ENCODE data around the gene KRTAP1-3. TPM values are rescaled to one million over a fixed set of nuclear protein-coding genes. Genes with fewer than 3 reads are reported as not detected.
"Not testable (repeated sequence)": the region's sequence is repeated elsewhere in the genome, so short reads cannot be mapped to it uniquely, and the experiment has no call there.

KRTAP1-3 gene
- polyA plus RNA-seq, 1 donor: not detected

DNA sequence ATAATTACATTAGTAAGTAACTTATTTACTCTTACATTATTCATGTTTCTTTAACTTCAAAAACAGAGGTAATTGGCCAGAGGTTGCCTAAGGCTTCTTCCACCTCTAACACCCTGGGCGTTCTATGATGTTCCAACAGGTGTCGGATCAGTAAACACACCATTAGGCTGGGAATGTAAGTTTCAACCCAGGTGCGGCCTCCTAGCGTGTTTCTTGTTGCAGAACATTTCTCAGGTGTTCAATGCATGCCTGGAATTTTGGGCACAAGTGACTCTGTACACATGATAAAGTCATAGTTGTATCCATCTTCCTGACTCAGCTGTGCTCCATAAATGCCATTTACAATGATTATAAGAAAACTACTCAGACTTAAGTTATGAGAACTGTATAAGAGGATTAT, 19.4 kb upstream of the KRTAP1-3 start:
- no peak overlapping the region for H3K27ac ChIP-seq (ENCODE audit: low read length)
- no peak overlapping the region for H3K4me3 ChIP-seq (ENCODE audit: low read length)
- H3K4me1 ChIP-seq (ENCODE audit: control insufficient read depth, insufficient read depth, low read length): no peaks in the 10 kb centered on the region
- H3K27me3 ChIP-seq (ENCODE audit: control insufficient read depth, insufficient read depth, low read length): peaks cover 7% of the 10 kb centered on the region
- no peaks in the 10 kb centered on the region for H3K36me3 ChIP-seq (ENCODE audit: control insufficient read depth, insufficient read depth, low read length)
- no CpG with 5 or more reads among the region's 4 CpGs for WGBS (ENCODE audit: insufficient coverage, low lambda C conversion rate)
- no peak for DNase-seq
- no peaks in the 10 kb centered on the region for H3K9me3 ChIP-seq (ENCODE audit: control insufficient read depth, low read depth, low read length)

- Histone ChIP-seq H3K4me1 (ENCODE audit: control insufficient read depth, insufficient read depth, low read length) (no peaks in the 10 kb centered on the region), H3K36me3 (ENCODE audit: control insufficient read depth, insufficient read depth, low read length) (no peaks in the 10 kb centered on the region), H3K27ac (ENCODE audit: low read length) (no peak overlapping the region), H3K9me3 (ENCODE audit: control insufficient read depth, low read depth, low read length) (no peaks in the 10 kb centered on the region), H3K4me3 (ENCODE audit: low read length) (no peak overlapping the region), H3K27me3 (ENCODE audit: control insufficient read depth, insufficient read depth, low read length) (peaks cover 14% of the 10 kb centered on the region)
- DNase-seq: no peak
Observed at GRCh38 chr17:41052566-41052965, 17.9 kb upstream of the KRTAP1-3 start.

DNA sequence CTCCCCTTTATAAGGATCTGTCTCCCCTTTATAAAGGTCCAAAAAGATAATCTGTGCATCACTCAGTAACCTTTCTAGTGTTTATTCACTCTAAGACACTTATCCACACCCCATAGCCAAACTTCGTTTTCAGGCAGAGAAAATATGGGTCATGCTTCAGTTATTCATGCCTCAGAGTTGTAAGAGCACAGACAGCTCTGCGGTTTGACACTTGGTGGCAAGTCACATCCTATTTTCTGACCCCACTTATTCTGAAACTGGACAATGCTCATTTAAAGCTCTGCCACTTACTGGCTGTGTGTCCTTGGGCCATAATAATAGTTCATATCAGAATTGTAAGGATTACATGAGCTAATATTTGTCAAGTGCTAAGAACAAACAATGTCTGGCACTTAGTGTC, 14.4 kb upstream of the KRTAP1-3 start:
- WGBS (ENCODE audit: insufficient coverage, low lambda C conversion rate): no CpG with 5 or more reads among the region's 2 CpGs
- Histone ChIP-seq H3K4me1 (ENCODE audit: control insufficient read depth, insufficient read depth, low read length) (no peaks in the 10 kb centered on the region), H3K36me3 (ENCODE audit: control insufficient read depth, insufficient read depth, low read length) (no peaks in the 10 kb centered on the region), H3K4me3 (ENCODE audit: low read length) (no peak overlapping the region), H3K27ac (ENCODE audit: low read length) (no peak overlapping the region), H3K27me3 (ENCODE audit: control insufficient read depth, insufficient read depth, low read length) (peaks cover 23% of the 10 kb centered on the region), H3K9me3 (ENCODE audit: control insufficient read depth, low read depth, low read length) (no peaks in the 10 kb centered on the region)
- DNase-seq: no peak

DNA sequence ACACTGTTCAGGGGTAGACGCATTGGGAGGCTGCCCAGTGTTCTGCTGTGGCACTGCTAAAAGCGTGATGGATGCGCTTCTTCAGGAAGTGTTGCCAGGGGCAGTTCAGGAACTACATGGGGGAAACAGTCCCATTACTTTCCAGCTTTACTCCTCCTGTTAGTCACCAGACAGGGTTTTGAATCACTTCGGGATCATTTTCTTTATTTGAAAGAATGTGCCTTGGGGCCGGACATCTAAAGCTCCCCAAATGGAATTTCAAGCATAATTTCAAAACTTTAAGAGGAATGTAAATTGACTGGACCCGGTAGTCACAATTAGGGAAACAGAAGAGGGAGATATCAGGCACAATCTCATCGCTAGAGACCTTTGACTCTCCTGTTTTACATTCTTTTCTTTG, 13.8 kb upstream of the KRTAP1-3 start:
- H3K4me1 ChIP-seq (ENCODE audit: control insufficient read depth, insufficient read depth, low read length): no peaks in the 10 kb centered on the region
- H3K36me3 ChIP-seq (ENCODE audit: control insufficient read depth, insufficient read depth, low read length): no peaks in the 10 kb centered on the region
- 52% methylated on average over 2 of the region's 7 CpGs for WGBS (ENCODE audit: insufficient coverage, low lambda C conversion rate)
- H3K4me3 ChIP-seq (ENCODE audit: low read length): no peak overlapping the region
- no peak for DNase-seq
- no peak overlapping the region for H3K27ac ChIP-seq (ENCODE audit: low read length)
- peaks cover 20% of the 10 kb centered on the region for H3K27me3 ChIP-seq (ENCODE audit: control insufficient read depth, insufficient read depth, low read length)
- H3K9me3 ChIP-seq (ENCODE audit: control insufficient read depth, low read depth, low read length): no peaks in the 10 kb centered on the region

- not testable (repeated sequence) for H3K4me1 ChIP-seq (ENCODE audit: control insufficient read depth, insufficient read depth, low read length); H3K4me3 ChIP-seq (ENCODE audit: low read length); H3K9me3 ChIP-seq (ENCODE audit: control insufficient read depth, low read depth, low read length); DNase-seq; H3K27ac ChIP-seq (ENCODE audit: low read length); H3K36me3 ChIP-seq (ENCODE audit: control insufficient read depth, insufficient read depth, low read length)
- WGBS (ENCODE audit: insufficient coverage, low lambda C conversion rate): no CpG with 5 or more reads among the region's 33 CpGs
- H3K27me3 ChIP-seq (ENCODE audit: control insufficient read depth, insufficient read depth, low read length): peaks cover 20% of the 10 kb centered on the region
Observed at GRCh38 chr17:41046735-41047465, 12.2 kb upstream of the KRTAP1-3 start, which contains the start of gene KRTAP2-1. Gene KRTAP2-1 (minus strand): TSS chr17:41047316. CDS start chr17:41047267, 49 bp downstream.

DNA sequence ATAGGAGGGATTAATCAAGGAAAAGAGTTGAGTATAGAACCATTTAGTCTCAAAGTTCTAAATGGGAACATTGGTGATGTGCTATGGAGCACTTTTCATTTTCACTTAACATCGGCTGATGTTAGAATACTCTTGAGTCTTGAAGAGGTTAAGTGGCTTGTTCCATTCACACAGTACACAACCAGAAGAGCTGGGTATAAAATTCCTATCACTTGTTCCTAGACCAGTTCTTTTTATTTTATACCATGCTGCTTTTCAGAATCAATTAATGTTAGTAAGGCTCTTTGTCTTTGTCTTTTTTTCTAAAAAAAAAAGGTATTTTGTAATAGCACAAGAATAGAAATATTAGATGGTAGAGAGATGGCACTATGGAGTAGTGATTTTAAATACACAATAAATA, 8.3 kb upstream of the KRTAP1-3 start:
- no peak for DNase-seq
- Histone ChIP-seq H3K4me1 (ENCODE audit: control insufficient read depth, insufficient read depth, low read length) (no peaks in the 10 kb centered on the region), H3K27me3 (ENCODE audit: control insufficient read depth, insufficient read depth, low read length) (peaks cover 16% of the 10 kb centered on the region), H3K9me3 (ENCODE audit: control insufficient read depth, low read depth, low read length) (no peaks in the 10 kb centered on the region), H3K4me3 (ENCODE audit: low read length) (no peak overlapping the region), H3K27ac (ENCODE audit: low read length) (no peak overlapping the region), H3K36me3 (ENCODE audit: control insufficient read depth, insufficient read depth, low read length) (no peaks in the 10 kb centered on the region)
- WGBS (ENCODE audit: insufficient coverage, low lambda C conversion rate): 100% methylated on average over 1 of the region's 1 CpG

GRCh38 chr17:41040783-41041571, 6.3 kb upstream of the KRTAP1-3 start, which contains the start of gene KRTAP1-1:
Gene KRTAP1-1 (minus strand): TSS chr17:41041450. CDS start chr17:41041397, 53 bp downstream.
- H3K27me3 ChIP-seq (ENCODE audit: control insufficient read depth, insufficient read depth, low read length); H3K9me3 ChIP-seq (ENCODE audit: control insufficient read depth, low read depth, low read length); H3K4me3 ChIP-seq (ENCODE audit: low read length); H3K27ac ChIP-seq (ENCODE audit: low read length); DNase-seq; H3K36me3 ChIP-seq (ENCODE audit: control insufficient read depth, insufficient read depth, low read length); H3K4me1 ChIP-seq (ENCODE audit: control insufficient read depth, insufficient read depth, low read length): not testable (repeated sequence)
- WGBS (ENCODE audit: insufficient coverage, low lambda C conversion rate): no CpG with 5 or more reads among the region's 14 CpGs

DNA sequence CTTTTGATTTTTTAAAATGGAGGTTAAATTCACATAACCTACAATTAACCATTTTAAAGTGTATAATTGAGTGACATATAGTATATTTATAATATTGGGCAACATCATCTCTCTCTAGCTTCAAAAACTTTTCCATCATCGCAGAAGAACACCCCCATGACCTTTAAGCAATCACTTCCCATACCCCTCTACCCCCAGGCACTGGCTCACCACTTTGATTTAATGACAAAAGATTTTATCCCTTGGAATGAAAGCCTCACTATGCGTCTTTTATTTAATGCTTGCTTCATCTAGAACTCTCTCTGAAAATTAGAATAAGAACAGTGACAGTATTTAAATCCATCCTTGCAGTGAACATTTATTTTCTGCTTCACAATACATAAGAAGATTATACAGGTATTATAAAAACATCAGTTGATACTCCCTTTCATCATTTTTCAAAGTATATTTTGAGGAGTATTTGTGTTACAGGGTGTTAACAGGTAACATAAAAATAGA, 3.2 kb upstream of the KRTAP1-3 start:
- Histone ChIP-seq H3K36me3 (ENCODE audit: control insufficient read depth, insufficient read depth, low read length) (no peaks in the 10 kb centered on the region), H3K9me3 (ENCODE audit: control insufficient read depth, low read depth, low read length) (no peaks in the 10 kb centered on the region), H3K27me3 (ENCODE audit: control insufficient read depth, insufficient read depth, low read length) (peaks cover 3% of the 10 kb centered on the region), H3K27ac (ENCODE audit: low read length) (no peak overlapping the region), H3K4me1 (ENCODE audit: control insufficient read depth, insufficient read depth, low read length) (no peaks in the 10 kb centered on the region), H3K4me3 (ENCODE audit: low read length) (no peak overlapping the region)
- no CpG with 5 or more reads among the region's 2 CpGs for WGBS (ENCODE audit: insufficient coverage, low lambda C conversion rate)
- no peak for DNase-seq

- Histone ChIP-seq H3K4me3 (ENCODE audit: low read length) (no peak within 1 kb of the TSS), H3K4me1 (ENCODE audit: control insufficient read depth, insufficient read depth, low read length) (no peaks in the 10 kb centered on the region)
- no CpG with 5 or more reads among the region's 12 CpGs for WGBS (ENCODE audit: insufficient coverage, low lambda C conversion rate)
Observed at GRCh38 chr17:41029633-41030245, 4.9 kb downstream of the KRTAP1-3 start, which contains the start of gene KRTAP1-4. Gene KRTAP1-4 (minus strand): TSS chr17:41030195. CDS start chr17:41030078, 117 bp downstream.

GRCh38 chr17:41026715-41027471, 7.8 kb downstream of the KRTAP1-3 start, which contains the start of gene KRTAP1-5:
Gene KRTAP1-5 (minus strand): TSS chr17:41027208. CDS start chr17:41027155, 53 bp downstream.
- DNase-seq: no peak
- no peaks in the 10 kb centered on the region for H3K4me1 ChIP-seq (ENCODE audit: control insufficient read depth, insufficient read depth, low read length)
- no peaks in the 10 kb centered on the region for H3K27me3 ChIP-seq (ENCODE audit: control insufficient read depth, insufficient read depth, low read length)
- 64% methylated on average over 2 of the region's 9 CpGs for WGBS (ENCODE audit: insufficient coverage, low lambda C conversion rate)
- H3K9me3 ChIP-seq (ENCODE audit: control insufficient read depth, low read depth, low read length): no peaks in the 10 kb centered on the region
- no peaks in the 10 kb centered on the region for H3K36me3 ChIP-seq (ENCODE audit: control insufficient read depth, insufficient read depth, low read length)
- H3K4me3 ChIP-seq (ENCODE audit: low read length): no peak within 1 kb of the TSS
- H3K27ac ChIP-seq (ENCODE audit: low read length): no peak within 1 kb of the TSS

More at GRCh38 chr17:41029633-41030245, 4.9 kb downstream of the KRTAP1-3 start, which contains the start of gene KRTAP1-4:
- no peak for DNase-seq
- Histone ChIP-seq H3K27ac (ENCODE audit: low read length) (no peak within 1 kb of the TSS), H3K9me3 (ENCODE audit: control insufficient read depth, low read depth, low read length) (no peaks in the 10 kb centered on the region), H3K27me3 (ENCODE audit: control insufficient read depth, insufficient read depth, low read length) (no peaks in the 10 kb centered on the region), H3K36me3 (ENCODE audit: control insufficient read depth, insufficient read depth, low read length) (no peaks in the 10 kb centered on the region)
